ENCODE data around the gene ZNF778. TPM values are rescaled to one million over a fixed set of nuclear protein-coding genes. Genes with fewer than 3 reads are reported as not detected.

Gene ZNF778
- total and polyA plus RNA-seq, 10 of the 15 experiments (the other 5 are each of a cell fraction or from before 2014, with no cell fraction given): 0.20 to 9.7 (median 4.1) TPM

DNA sequence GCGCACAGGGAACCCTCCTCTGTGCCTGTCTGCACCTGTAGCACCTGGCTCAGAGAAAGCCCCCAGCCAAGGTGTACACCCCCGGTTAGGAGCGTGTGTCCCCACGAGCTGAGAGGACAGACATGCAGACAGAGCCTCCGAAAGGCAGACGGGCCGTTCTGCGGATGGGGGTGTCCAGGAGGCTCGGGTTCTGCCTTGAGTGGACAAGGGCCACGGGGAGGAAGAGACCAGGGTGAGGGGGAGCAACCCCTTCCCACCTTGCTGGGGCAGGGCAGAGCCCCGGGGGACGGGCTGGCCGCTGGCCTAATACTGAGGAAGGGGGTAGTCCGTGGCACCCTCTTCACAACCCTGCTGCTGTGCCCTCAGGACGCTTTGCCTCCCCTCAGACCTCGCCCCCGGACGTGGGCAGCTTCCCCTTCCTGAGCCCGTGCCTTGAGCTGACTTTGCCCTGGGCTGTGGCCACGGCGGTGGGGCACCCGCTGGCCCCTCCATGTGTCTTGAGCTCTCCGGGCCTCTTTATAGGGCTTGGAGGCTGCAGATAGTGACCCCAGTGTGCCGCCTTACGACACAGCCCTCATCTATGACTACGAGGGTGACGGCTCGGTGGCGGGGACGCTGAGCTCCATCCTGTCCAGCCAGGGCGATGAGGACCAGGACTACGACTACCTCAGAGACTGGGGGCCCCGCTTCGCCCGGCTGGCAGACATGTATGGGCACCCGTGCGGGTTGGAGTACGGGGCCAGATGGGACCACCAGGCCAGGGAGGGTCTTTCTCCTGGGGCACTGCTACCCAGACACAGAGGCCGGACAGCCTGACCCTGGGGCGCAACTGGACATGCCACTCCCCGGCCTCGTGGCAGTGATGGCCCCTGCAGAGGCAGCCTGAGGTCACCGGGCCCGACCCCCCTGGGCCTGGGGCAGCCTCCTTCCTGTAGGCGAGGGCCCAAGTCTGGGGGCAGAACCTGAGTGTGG lies 22.9 kb upstream of the ZNF778 start (continued):
- TF ChIP-seq BMI1 (IDR thresholded peaks at IDR 0.05; ENCODE audit: borderline replicate concordance): no peak
- TF ChIP-seq TCF3 (IDR thresholded peaks at IDR 0.05; ENCODE audit: borderline replicate concordance, insufficient read depth, low read depth, low read length): no peak

DNA sequence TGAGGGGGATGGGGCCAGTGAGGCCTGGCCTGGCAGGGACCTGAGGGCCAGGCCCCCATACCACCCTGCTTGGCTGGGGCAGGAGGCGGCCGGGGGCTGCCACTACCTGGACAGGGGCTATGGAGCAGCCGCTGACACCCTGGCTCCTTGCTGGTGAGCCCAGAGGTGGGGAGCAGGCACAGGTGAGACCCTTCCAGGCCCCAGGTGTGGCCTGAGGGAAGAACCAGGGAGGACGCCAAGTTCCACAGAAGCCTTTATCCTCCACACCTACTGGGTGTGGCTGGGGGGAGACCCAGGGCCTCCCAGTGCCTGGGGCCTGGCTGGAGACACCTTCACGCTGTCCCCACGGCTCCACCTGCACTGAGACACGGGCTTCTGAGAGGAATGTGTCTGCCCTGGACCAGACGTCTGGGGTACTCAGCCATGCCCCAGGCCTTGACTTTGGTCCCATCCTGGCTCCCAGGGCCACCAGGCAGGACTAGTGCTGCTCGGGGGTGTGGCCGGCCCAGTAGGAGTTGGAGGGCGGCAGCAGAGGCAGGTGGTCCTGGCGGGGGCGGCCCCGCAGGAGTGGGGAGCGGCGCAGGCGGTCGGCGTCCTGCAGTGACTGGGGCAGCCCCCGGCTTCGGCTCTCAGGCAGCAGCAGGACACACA lies 21.9 kb upstream of the ZNF778 start:
- no peak for ATAC-seq
- Histone ChIP-seq H3K36me3 (ENCODE audit: control insufficient read depth in 2 of 2, insufficient read depth in 2 of 2, low read length in 1 of 2) (no peaks in the 10 kb centered on the region), H3K4me3 (no peak overlapping the region), H4K20me1 (ENCODE audit: control insufficient read depth, insufficient read depth) (no peaks in the 10 kb centered on the region), H3K9ac (ENCODE audit: control insufficient read depth, insufficient read depth, low read length) (no peak overlapping the region), H3K27ac (ENCODE audit: control insufficient read depth, insufficient read depth) (no peak overlapping the region), H3K27me3 (replicated peaks in 1 of 2; ENCODE audit: control insufficient read depth in 2 of 2, insufficient read depth in 2 of 2, low read length in 1 of 2) (peaks cover 1 to 3% of the 10 kb centered on the region in 2 experiments; a peak in 2 of 4 replicates), H2AFZ (ENCODE audit: control insufficient read depth, low read depth, low read length) (no peak overlapping the region), H3K4me2 (ENCODE audit: control insufficient read depth, insufficient read depth) (no peak overlapping the region), H3K9me3 (replicated peaks; ENCODE audit: control insufficient read depth, insufficient read depth, low read length) (no peaks in the 10 kb centered on the region), H3K79me2 (ENCODE audit: control insufficient read depth, insufficient read depth, low read length) (no peaks in the 10 kb centered on the region), H3K4me1 (ENCODE audit: control insufficient read depth, insufficient read depth, low read length) (no peaks in the 10 kb centered on the region)
- no peak for FAIRE-seq
- ChIA-PET CTCF (no interaction called here), RAD21 (ENCODE audit: unreplicated experiment) (no interaction called here), POLR2A (no interaction called here), SMC1A (ENCODE audit: uncharacterized antibody, unreplicated experiment) (no interaction called here)
- WGBS (ENCODE audit: insufficient coverage, insufficient replicate concordance, low lambda C conversion rate, missing lambda C conversion rate): 69% methylated on average over 21 of the region's 21 CpGs
- no peak for DNase-seq (ENCODE audit: low read depth, low spot score)
- BruUV-seq (replicated peaks): no TSS peak
- in situ Hi-C loops (cut with MboI) (no loop called here), intact Hi-C loops (cut with micrococcal nuclease; ENCODE audit: unreplicated experiment) (no loop called here)
- TF ChIP-seq SREBF2 (IDR thresholded peaks at IDR 0.05; ENCODE audit: low read length): no peak
- TF ChIP-seq LARP7 (IDR thresholded peaks at IDR 0.05): no peak
- TF ChIP-seq CEBPB (IDR thresholded peaks at IDR 0.05; ENCODE audit: borderline replicate concordance in 1 of 2, low read depth in 2 of 2, low read length in 2 of 2): no peak
- TF ChIP-seq, protein P1, sequence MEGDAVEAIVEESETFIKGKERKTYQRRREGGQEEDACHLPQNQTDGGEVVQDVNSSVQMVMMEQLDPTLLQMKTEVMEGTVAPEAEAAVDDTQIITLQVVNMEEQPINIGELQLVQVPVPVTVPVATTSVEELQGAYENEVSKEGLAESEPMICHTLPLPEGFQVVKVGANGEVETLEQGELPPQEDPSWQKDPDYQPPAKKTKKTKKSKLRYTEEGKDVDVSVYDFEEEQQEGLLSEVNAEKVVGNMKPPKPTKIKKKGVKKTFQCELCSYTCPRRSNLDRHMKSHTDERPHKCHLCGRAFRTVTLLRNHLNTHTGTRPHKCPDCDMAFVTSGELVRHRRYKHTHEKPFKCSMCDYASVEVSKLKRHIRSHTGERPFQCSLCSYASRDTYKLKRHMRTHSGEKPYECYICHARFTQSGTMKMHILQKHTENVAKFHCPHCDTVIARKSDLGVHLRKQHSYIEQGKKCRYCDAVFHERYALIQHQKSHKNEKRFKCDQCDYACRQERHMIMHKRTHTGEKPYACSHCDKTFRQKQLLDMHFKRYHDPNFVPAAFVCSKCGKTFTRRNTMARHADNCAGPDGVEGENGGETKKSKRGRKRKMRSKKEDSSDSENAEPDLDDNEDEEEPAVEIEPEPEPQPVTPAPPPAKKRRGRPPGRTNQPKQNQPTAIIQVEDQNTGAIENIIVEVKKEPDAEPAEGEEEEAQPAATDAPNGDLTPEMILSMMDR (IDR thresholded peaks at IDR 0.05 in 2 of 3, conservative IDR thresholded peaks at IDR 0.05 in 1 of 3; ENCODE audit: control insufficient read depth in 2 of 3, extremely low read depth in 1 of 3, insufficient read depth in 1 of 3, low read depth in 3 of 3, low read length in 3 of 3): no peak
- TF ChIP-seq SRF (IDR thresholded peaks at IDR 0.05; ENCODE audit: low read depth in 2 of 2, low read length in 2 of 2): no peak
- TF ChIP-seq SIX5 (IDR thresholded peaks at IDR 0.05; ENCODE audit: low read depth, low read length, severe bottlenecking): no peak
- no peak for TF ChIP-seq ZNF274 (IDR thresholded peaks at IDR 0.05; ENCODE audit: insufficient read depth, insufficient read length)
- no peak for TF ChIP-seq TCF12 (IDR thresholded peaks at IDR 0.05; ENCODE audit: low read depth, low read length)
- TF ChIP-seq ESRRA (IDR thresholded peaks at IDR 0.05; ENCODE audit: low read length): no peak
- no peak for TF ChIP-seq JUND (IDR thresholded peaks at IDR 0.05; ENCODE audit: low read depth, low read length)
- TF ChIP-seq, protein P2, sequence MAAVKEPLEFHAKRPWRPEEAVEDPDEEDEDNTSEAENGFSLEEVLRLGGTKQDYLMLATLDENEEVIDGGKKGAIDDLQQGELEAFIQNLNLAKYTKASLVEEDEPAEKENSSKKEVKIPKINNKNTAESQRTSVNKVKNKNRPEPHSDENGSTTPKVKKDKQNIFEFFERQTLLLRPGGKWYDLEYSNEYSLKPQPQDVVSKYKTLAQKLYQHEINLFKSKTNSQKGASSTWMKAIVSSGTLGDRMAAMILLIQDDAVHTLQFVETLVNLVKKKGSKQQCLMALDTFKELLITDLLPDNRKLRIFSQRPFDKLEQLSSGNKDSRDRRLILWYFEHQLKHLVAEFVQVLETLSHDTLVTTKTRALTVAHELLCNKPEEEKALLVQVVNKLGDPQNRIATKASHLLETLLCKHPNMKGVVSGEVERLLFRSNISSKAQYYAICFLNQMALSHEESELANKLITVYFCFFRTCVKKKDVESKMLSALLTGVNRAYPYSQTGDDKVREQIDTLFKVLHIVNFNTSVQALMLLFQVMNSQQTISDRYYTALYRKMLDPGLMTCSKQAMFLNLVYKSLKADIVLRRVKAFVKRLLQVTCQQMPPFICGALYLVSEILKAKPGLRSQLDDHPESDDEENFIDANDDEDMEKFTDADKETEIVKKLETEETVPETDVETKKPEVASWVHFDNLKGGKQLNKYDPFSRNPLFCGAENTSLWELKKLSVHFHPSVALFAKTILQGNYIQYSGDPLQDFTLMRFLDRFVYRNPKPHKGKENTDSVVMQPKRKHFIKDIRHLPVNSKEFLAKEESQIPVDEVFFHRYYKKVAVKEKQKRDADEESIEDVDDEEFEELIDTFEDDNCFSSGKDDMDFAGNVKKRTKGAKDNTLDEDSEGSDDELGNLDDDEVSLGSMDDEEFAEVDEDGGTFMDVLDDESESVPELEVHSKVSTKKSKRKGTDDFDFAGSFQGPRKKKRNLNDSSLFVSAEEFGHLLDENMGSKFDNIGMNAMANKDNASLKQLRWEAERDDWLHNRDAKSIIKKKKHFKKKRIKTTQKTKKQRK (IDR thresholded peaks at IDR 0.05; ENCODE audit: low read depth, low read length): no peak
- TF ChIP-seq, protein P3, sequence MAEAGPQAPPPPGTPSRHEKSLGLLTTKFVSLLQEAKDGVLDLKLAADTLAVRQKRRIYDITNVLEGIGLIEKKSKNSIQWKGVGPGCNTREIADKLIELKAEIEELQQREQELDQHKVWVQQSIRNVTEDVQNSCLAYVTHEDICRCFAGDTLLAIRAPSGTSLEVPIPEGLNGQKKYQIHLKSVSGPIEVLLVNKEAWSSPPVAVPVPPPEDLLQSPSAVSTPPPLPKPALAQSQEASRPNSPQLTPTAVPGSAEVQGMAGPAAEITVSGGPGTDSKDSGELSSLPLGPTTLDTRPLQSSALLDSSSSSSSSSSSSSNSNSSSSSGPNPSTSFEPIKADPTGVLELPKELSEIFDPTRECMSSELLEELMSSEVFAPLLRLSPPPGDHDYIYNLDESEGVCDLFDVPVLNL (IDR thresholded peaks at IDR 0.05; ENCODE audit: low read depth, low read length): no peak

Measured in GM12878 (cell line).